ENCODE results near the gene ZNF451. TPM values are rescaled to one million over a fixed set of nuclear protein-coding genes. Genes with fewer than 3 reads are reported as not detected.

Gene ZNF451
- polyA plus RNA-seq, 1 of the 3 experiments (the other 2 are of a cell fraction) = 8.5 TPM

GRCh38 chr6:57209030-57209429 lies 119.0 kb downstream of the ZNF451 start:
- H3K4me3 ChIP-seq (ENCODE audit: low read depth in 2 of 2, low read length in 1 of 2) = no peak overlapping the region
- CTCF ChIA-PET = interaction anchor here (1.0 kb wide), 1 partner anchor 13 kb away, joined by 3 read pairs; the partner anchor contains the start of gene RAB23
- no peak overlapping the region for H3K9ac ChIP-seq
- no peaks in the 10 kb centered on the region for H3K9me3 ChIP-seq
- H4K20me1 ChIP-seq (ENCODE audit: insufficient read depth) = no peaks in the 10 kb centered on the region
- no peak overlapping the region for H3K4me2 ChIP-seq
- no peaks in the 10 kb centered on the region for H3K27me3 ChIP-seq (ENCODE audit: insufficient read depth)
- POLR2A ChIA-PET = no interaction called here
- H3K27ac ChIP-seq (ENCODE audit: low read depth in 2 of 2, low read length in 1 of 2) = no peak overlapping the region
- peaks cover 20% of the 10 kb centered on the region for H3F3A ChIP-seq (replicated peaks; ENCODE audit: insufficient read depth)
- H3K36me3 ChIP-seq (replicated peaks in 1 of 2; ENCODE audit: control insufficient read depth in 1 of 2, insufficient read depth in 2 of 2, low read length in 1 of 2) = peaks cover 7 to 26% of the 10 kb centered on the region in 2 experiments
- no peak overlapping the region for H2AFZ ChIP-seq (ENCODE audit: low read depth)
- H3K9me2 ChIP-seq = no peaks in the 10 kb centered on the region
- peaks cover 90% of the 10 kb centered on the region for H3K79me2 ChIP-seq (ENCODE audit: insufficient read depth)
- DNase-seq = no peak
- peaks cover 0 to 4% of the 10 kb centered on the region in 2 experiments; a peak in 1 of 4 replicates for H3K4me1 ChIP-seq (ENCODE audit: control insufficient read depth in 1 of 2, insufficient read depth in 2 of 2, low read depth in 1 of 2, low read length in 1 of 2)
- TF ChIP-seq RXRA (IDR thresholded peaks at IDR 0.05; ENCODE audit: borderline replicate concordance, low read depth) (no peak), ZBTB33 (IDR thresholded peaks at IDR 0.05; ENCODE audit: borderline replicate concordance, low read depth) (no peak), FOSL2 (IDR thresholded peaks at IDR 0.05; ENCODE audit: borderline replicate concordance, low read depth) (no peak), POLR2AphosphoS5 (IDR thresholded peaks at IDR 0.05; ENCODE audit: low read depth, low read length) (no peak)

- DNase-seq = no peak
- Histone ChIP-seq H3F3A (replicated peaks; ENCODE audit: insufficient read depth) (peaks cover 20% of the 10 kb centered on the region), H3K36me3 (replicated peaks in 1 of 2; ENCODE audit: control insufficient read depth in 1 of 2, insufficient read depth in 2 of 2, low read length in 1 of 2) (peaks cover 7 to 22% of the 10 kb centered on the region in 2 experiments), H3K9ac (no peak overlapping the region), H3K9me2 (no peaks in the 10 kb centered on the region), H3K9me3 (no peaks in the 10 kb centered on the region), H3K4me2 (no peak overlapping the region), H3K4me3 (ENCODE audit: low read depth in 2 of 2, low read length in 1 of 2) (no peak overlapping the region), H3K27me3 (ENCODE audit: insufficient read depth) (no peaks in the 10 kb centered on the region), H3K4me1 (ENCODE audit: control insufficient read depth in 1 of 2, insufficient read depth in 2 of 2, low read depth in 1 of 2, low read length in 1 of 2) (peaks cover 0 to 4% of the 10 kb centered on the region in 2 experiments; a peak in 1 of 4 replicates), H4K20me1 (ENCODE audit: insufficient read depth) (no peaks in the 10 kb centered on the region), H3K79me2 (ENCODE audit: insufficient read depth) (peaks cover 93% of the 10 kb centered on the region), H3K27ac (ENCODE audit: low read depth in 2 of 2, low read length in 1 of 2) (no peak overlapping the region), H2AFZ (ENCODE audit: low read depth) (no peak overlapping the region)
- ChIA-PET CTCF (no interaction called here), POLR2A (no interaction called here)
- 94% methylated on average over 5 of the region's 5 CpGs for WGBS (ENCODE audit: low lambda C conversion rate)
- TF ChIP-seq POLR2AphosphoS5 (IDR thresholded peaks at IDR 0.05; ENCODE audit: low read depth, low read length) (no peak), SIN3A (IDR thresholded peaks at IDR 0.05; ENCODE audit: borderline replicate concordance, low read depth, low read length) (no peak), IRF3 (IDR thresholded peaks at IDR 0.05; ENCODE audit: low read depth, low read length) (no peak), TEAD4 (IDR thresholded peaks at IDR 0.05; ENCODE audit: borderline replicate concordance, insufficient read depth) (no peak), EZH2phosphoT487 (IDR thresholded peaks at IDR 0.05; ENCODE audit: borderline replicate concordance, low read depth) (no peak), NFIC (IDR thresholded peaks at IDR 0.05; ENCODE audit: borderline replicate concordance) (no peak), RXRA (IDR thresholded peaks at IDR 0.05; ENCODE audit: borderline replicate concordance, low read depth) (no peak), ELF1 (IDR thresholded peaks at IDR 0.05) (no peak), CTCF (IDR thresholded peaks at IDR 0.05) (no peak), SMC3 (IDR thresholded peaks at IDR 0.05; ENCODE audit: low read depth, low read length) (no peak), GABPA (IDR thresholded peaks at IDR 0.05; ENCODE audit: low read depth) (no peak), USF1 (IDR thresholded peaks at IDR 0.05; ENCODE audit: borderline replicate concordance, low read depth) (no peak), TAF1 (IDR thresholded peaks at IDR 0.05; ENCODE audit: borderline replicate concordance, low read depth, low read length) (no peak), YY1 (IDR thresholded peaks at IDR 0.05; ENCODE audit: low read depth) (no peak), FOSL2 (IDR thresholded peaks at IDR 0.05; ENCODE audit: borderline replicate concordance, low read depth) (no peak), MEF2A (IDR thresholded peaks at IDR 0.05; ENCODE audit: borderline replicate concordance, low read depth) (no peak)
These were observed 120.1 kb downstream of the ZNF451 start for GRCh38 chr6:57210060-57210459.
